SH-SY5Y (cell line): ENCODE data around the gene POU2F3.

ENCODE experiments used
- GATA2 ChIP-seq: IDR thresholded peaks from 2 replicates; pipeline ENCODE4 v1.6.1; 2011; ENCODE audit warnings: mild to moderate bottlenecking, low read depth, low read length
- GATA3 ChIP-seq: IDR thresholded peaks from 2 replicates; pipeline ENCODE4 v1.6.1; 2011; ENCODE audit warnings: low read depth, mild to moderate bottlenecking, low read length, moderate library complexity

- TF ChIP-seq GATA2 (no peak), GATA3 (no peak)
These were observed 68.1 kb downstream of the POU2F3 start for GRCh38 chr11:120308081-120308480.
